ENCODE results near the gene CAPN3. TPM values are rescaled to one million over a fixed set of nuclear protein-coding genes. Genes with fewer than 3 reads are reported as not detected.

The CAPN3 gene
- total and polyA plus RNA-seq, 2 donors (not counting 3 experiments of a cell fraction or from before 2014, with no cell fraction given), result 2.2 to 3.7 TPM

GRCh38 chr15:42365921-42366550 is 6.7 kb downstream of the CAPN3 start:
- Histone ChIP-seq H3K9me3 (replicated peaks; ENCODE audit: control insufficient read depth, insufficient read depth, low read length) (no peaks in the 10 kb centered on the region), H2AFZ (ENCODE audit: low read depth, low read length) (no peak overlapping the region), H3K4me1 (ENCODE audit: control insufficient read depth, extremely low read depth, insufficient read depth, low read length) (no peaks in the 10 kb centered on the region), H3K27ac (ENCODE audit: insufficient read depth, low read depth, low read length) (no peak overlapping the region), H4K20me1 (replicated peaks; ENCODE audit: control insufficient read depth, extremely low read depth, insufficient read depth, low read length) (no peaks in the 10 kb centered on the region), H3K27me3 (ENCODE audit: control insufficient read depth in 2 of 2, insufficient read depth in 2 of 2, low read length in 2 of 2) (peaks cover 0 to 3% of the 10 kb centered on the region in 2 experiments), H3K36me3 (ENCODE audit: control insufficient read depth in 2 of 2, extremely low read depth in 1 of 2, insufficient read depth in 2 of 2, low read length in 2 of 2) (no peaks in the 10 kb centered on the region), H3K4me3 (replicated peaks in 1 of 3; ENCODE audit: insufficient read depth in 1 of 3, low read depth in 1 of 3, low read length in 3 of 3) (no peak overlapping the region), H3K4me2 (ENCODE audit: insufficient read depth, low read length) (no peak overlapping the region), H3K79me2 (ENCODE audit: control insufficient read depth, insufficient read depth, low read length) (no peaks in the 10 kb centered on the region), H3K9me1 (replicated peaks; ENCODE audit: control insufficient read depth, extremely low read depth, insufficient read depth, low read length) (no peaks in the 10 kb centered on the region), H3K9ac (replicated peaks; ENCODE audit: extremely low read depth, insufficient read depth, low read length) (no peak overlapping the region)
- ChIA-PET CTCF (interaction anchor here (1.1 to 2.5 kb wide), 3 partner anchors 11 to 19 kb away, joined by 5 to 13 read pairs (median 6); no protein-coding TSS in a partner anchor), POLR2A (no interaction called here)
- dilution Hi-C loops (cut with MboI; ENCODE audit: extremely low pct_ligation_motif_present, low sequenced_read_pairs) (no loop called here), intact Hi-C loops (cut with micrococcal nuclease) (no loop called here)
- no TSS peak for BruUV-seq (replicated peaks)
- DNase-seq (ENCODE audit: low read depth, low spot score), result no peak
- no peak for FAIRE-seq
- no peak for TF ChIP-seq MYC (IDR thresholded peaks at IDR 0.05; ENCODE audit: low read depth, low read length)
- no peak for TF ChIP-seq MAX (IDR thresholded peaks at IDR 0.05; ENCODE audit: insufficient read depth, insufficient read length)
- TF ChIP-seq FOS (IDR thresholded peaks at IDR 0.05; ENCODE audit: borderline replicate concordance, insufficient read depth, low read length), result no peak
- no peak for TF ChIP-seq POLR2AphosphoS5 (IDR thresholded peaks at IDR 0.05; ENCODE audit: insufficient read depth, low read depth, low read length)
- TF ChIP-seq GATA2 (IDR thresholded peaks at IDR 0.05; ENCODE audit: insufficient read depth, insufficient read length, low read depth, low read length), result no peak
- no peak for TF ChIP-seq JUN (IDR thresholded peaks at IDR 0.05; ENCODE audit: borderline replicate concordance, insufficient read depth, insufficient read length, low read depth)
- TF ChIP-seq EZH2 (IDR thresholded peaks at IDR 0.05; ENCODE audit: borderline replicate concordance, low read depth, low read length, severe bottlenecking), result no peak
- no peak for TF ChIP-seq POLR2A (IDR thresholded peaks at IDR 0.05; ENCODE audit: low read depth, low read length)
- TF ChIP-seq, protein P1, sequence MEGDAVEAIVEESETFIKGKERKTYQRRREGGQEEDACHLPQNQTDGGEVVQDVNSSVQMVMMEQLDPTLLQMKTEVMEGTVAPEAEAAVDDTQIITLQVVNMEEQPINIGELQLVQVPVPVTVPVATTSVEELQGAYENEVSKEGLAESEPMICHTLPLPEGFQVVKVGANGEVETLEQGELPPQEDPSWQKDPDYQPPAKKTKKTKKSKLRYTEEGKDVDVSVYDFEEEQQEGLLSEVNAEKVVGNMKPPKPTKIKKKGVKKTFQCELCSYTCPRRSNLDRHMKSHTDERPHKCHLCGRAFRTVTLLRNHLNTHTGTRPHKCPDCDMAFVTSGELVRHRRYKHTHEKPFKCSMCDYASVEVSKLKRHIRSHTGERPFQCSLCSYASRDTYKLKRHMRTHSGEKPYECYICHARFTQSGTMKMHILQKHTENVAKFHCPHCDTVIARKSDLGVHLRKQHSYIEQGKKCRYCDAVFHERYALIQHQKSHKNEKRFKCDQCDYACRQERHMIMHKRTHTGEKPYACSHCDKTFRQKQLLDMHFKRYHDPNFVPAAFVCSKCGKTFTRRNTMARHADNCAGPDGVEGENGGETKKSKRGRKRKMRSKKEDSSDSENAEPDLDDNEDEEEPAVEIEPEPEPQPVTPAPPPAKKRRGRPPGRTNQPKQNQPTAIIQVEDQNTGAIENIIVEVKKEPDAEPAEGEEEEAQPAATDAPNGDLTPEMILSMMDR (IDR thresholded peaks at IDR 0.05; ENCODE audit: extremely low read depth in 1 of 2, insufficient read depth in 1 of 2, low read depth in 1 of 2, low read length in 2 of 2), result no peak

Data from endothelial cell of umbilical vein (primary cell).